NAMALWA (cell line): ENCODE measurements around the gene PCDHB1.
"Not testable (repeated sequence)": the region's sequence is repeated elsewhere in the genome, so short reads cannot be mapped to it uniquely, and the experiment has no call there.

Experiments
- DNase-seq: peaks from one replicate; pipeline ENCODE4 v3.0.0-alpha.2; 2015; ENCODE audit warnings: low spot score

The PCDHB1 gene

GRCh38 chr5:141084487-141084989 is 33.4 kb downstream of the PCDHB1 start:
- no peak for DNase-seq

- DNase-seq, result peak; percentile 48
Observed at GRCh38 chr5:141094481-141095262, 43.5 kb downstream of the PCDHB1 start, which contains the start of gene PCDHB2. TSS of gene PCDHB2 (plus strand) at chr5:141094615. CDS start at chr5:141094791, 176 bp downstream.

GRCh38 chr5:141095263-141095641 is 44.1 kb downstream of the PCDHB1 start:
- no peak for DNase-seq

- DNase-seq, result not testable (repeated sequence)
Observed at GRCh38 chr5:141096181-141096580, 45.0 kb downstream of the PCDHB1 start.

GRCh38 chr5:141096586-141096985 is 45.4 kb downstream of the PCDHB1 start:
- DNase-seq, result not testable (repeated sequence)

- peak; percentile 78 for DNase-seq
Observed at GRCh38 chr5:141100243-141100805, 49.1 kb downstream of the PCDHB1 start, which contains the start of gene PCDHB3. TSS of gene PCDHB3 (plus strand) at chr5:141100473. CDS start at chr5:141100650, 177 bp downstream.

GRCh38 chr5:141101059-141101458 is 49.9 kb downstream of the PCDHB1 start:
- DNase-seq, result no peak

- DNase-seq, result not testable (repeated sequence)
Observed at GRCh38 chr5:141102070-141102469, 50.9 kb downstream of the PCDHB1 start.

GRCh38 chr5:141102471-141102870 is 51.3 kb downstream of the PCDHB1 start:
- DNase-seq, result not testable (repeated sequence)

GRCh38 chr5:141105350-141105749 is 54.2 kb downstream of the PCDHB1 start:
- no peak for DNase-seq
